NCI-H2227 (cell line): ENCODE data around the gene RPH3AL.

Experiments used
- DNase-seq: peaks from one replicate; lab custom pipeline; 2025; ENCODE audit not compliant: unreplicated experiment; lab: John Stamatoyannopoulos, UW

The RPH3AL gene

GRCh38 chr17:303168-303567 lies 49.4 kb downstream of the RPH3AL start:
- no peak for DNase-seq

GRCh38 chr17:302300-302698 lies 50.3 kb downstream of the RPH3AL start:
- DNase-seq = no peak

- no peak for DNase-seq
Measured at GRCh38 chr17:301681-302299, 50.8 kb downstream of the RPH3AL start.

- no peak for DNase-seq
Measured at GRCh38 chr17:300881-301280, 51.7 kb downstream of the RPH3AL start.

GRCh38 chr17:299546-299945 lies 53.1 kb downstream of the RPH3AL start:
- DNase-seq = no peak

- no peak for DNase-seq
Measured at GRCh38 chr17:298791-299450, 53.7 kb downstream of the RPH3AL start.

- no peak for DNase-seq
Measured at GRCh38 chr17:297758-298157, 54.8 kb downstream of the RPH3AL start.

GRCh38 chr17:296906-297690 lies 55.5 kb downstream of the RPH3AL start:
- DNase-seq = no peak

GRCh38 chr17:296379-296778 lies 56.2 kb downstream of the RPH3AL start:
- DNase-seq = no peak

GRCh38 chr17:292531-293382 lies 59.9 kb downstream of the RPH3AL start:
- no peak for DNase-seq

GRCh38 chr17:292016-292415 lies 60.6 kb downstream of the RPH3AL start:
- DNase-seq = no peak

GRCh38 chr17:291587-291986 lies 61.0 kb downstream of the RPH3AL start:
- no peak for DNase-seq

- DNase-seq = no peak
Measured at GRCh38 chr17:290626-291025, 62.0 kb downstream of the RPH3AL start.

GRCh38 chr17:290121-290521 lies 62.5 kb downstream of the RPH3AL start:
- DNase-seq = no peak

- DNase-seq = no peak
Measured at GRCh38 chr17:289409-289808, 63.2 kb downstream of the RPH3AL start.

GRCh38 chr17:288802-289356 lies 63.7 kb downstream of the RPH3AL start:
- no peak for DNase-seq

GRCh38 chr17:286571-286970 lies 66.0 kb downstream of the RPH3AL start:
- DNase-seq = no peak

- DNase-seq = no peak
Measured at GRCh38 chr17:285751-286422, 66.7 kb downstream of the RPH3AL start.

GRCh38 chr17:284676-285355 lies 67.8 kb downstream of the RPH3AL start:
- DNase-seq = no peak
